Spleen (tissue), 11 donors: ENCODE data around the gene APOL3. TPM values are rescaled to one million over a fixed set of nuclear protein-coding genes. Genes with fewer than 3 reads are reported as not detected.

Experiments used
- DNase-seq: peaks from one replicate; pipeline ENCODE4 v3.0.0-alpha.2; 2020
- H3K27ac ChIP-seq, 8 donors: fragments of 200-600 bp; sonication (generic) in 7 of 8; 1 replicate in 4 of 8; 2 replicates in 4 of 8; pipeline versions ENCODE4 v1.5.0 to v1.8.0; 2016 to 2021; ENCODE audit warnings: inconsistent platforms in 4 of 8, mild to moderate bottlenecking in 4 of 8, moderate library complexity in 1 of 8
- H3K27me3 ChIP-seq, 7 donors: fragments of 200-600 bp; sonication (generic) in 6 of 7; replicated peaks in 1 of 7; 1 replicate in 4 of 7; 2 replicates in 3 of 7; pipeline versions ENCODE4 v1.5.0 to v1.8.0; 2016 to 2021; ENCODE audit warnings: inconsistent platforms in 3 of 7, mild to moderate bottlenecking in 1 of 7
- H3K36me3 ChIP-seq, 6 donors: fragments of 200-600 bp; sonication (generic) in 5 of 6; 1 replicate in 4 of 6; 2 replicates in 2 of 6; pipeline versions ENCODE4 v1.5.0 to v1.8.0; 2016 to 2021; ENCODE audit warnings: inconsistent platforms in 2 of 6
- H3K4me1 ChIP-seq, 6 donors: fragments of 200-600 bp; sonication (generic) in 5 of 6; 1 replicate in 3 of 6; 2 replicates in 3 of 6; pipeline versions ENCODE4 v1.5.0 to v1.8.0; 2016 to 2021; ENCODE audit warnings: inconsistent platforms in 3 of 6
- H3K4me3 ChIP-seq, 8 donors: fragments of 200-600 bp; sonication (generic) in 7 of 8; 1 replicate in 4 of 8; 2 replicates in 4 of 8; pipeline versions ENCODE4 v1.5.0 to v1.8.0; 2016 to 2021; ENCODE audit warnings: inconsistent platforms in 4 of 8, mild to moderate bottlenecking in 4 of 8, moderate library complexity in 2 of 8
- H3K9me3 ChIP-seq, 8 donors: fragments of 200-600 bp; sonication (generic) in 7 of 8; 1 replicate in 4 of 8; 2 replicates in 4 of 8; pipeline versions ENCODE4 v1.5.0 to v1.8.0; 2016 to 2021; ENCODE audit warnings: inconsistent platforms in 4 of 8
- POLR2A ChIP-seq, 3 donors: fragments of 450-650 bp; IDR thresholded peaks; one replicate each; pipeline ENCODE4 v1.5.1; 2017; ENCODE audit warnings: antibody characterized with exemption in 3 of 3, mild to moderate bottlenecking in 1 of 3
- POLR2AphosphoS5 ChIP-seq, 3 donors: sonication (generic); formaldehyde crosslinking; IDR thresholded peaks; one replicate each; pipeline ENCODE4 v1.5.1; 2017; ENCODE audit warnings: antibody characterized with exemption in 3 of 3
- WGBS, 5 donors: extraction: QIAGEN DNeasy Blood & Tissue Kit in 3 of 5; methylation state at CpG; one replicate each; pipeline versions ENCODE4 v1.1.5 to v1.1.7; 2013 to 2018; 5-methylcytosine and 5-hydroxymethylcytosine counted together
- intact Hi-C: fragments of 100-400 bp; cut with DNase I; formaldehyde crosslinking; loops from one replicate; pipeline ENCODE4 v1.15.0; 2023; ENCODE audit warnings: low total_unique reads
- polyA plus RNA-seq, 3 donors: library from polyadenylated mRNA; stranded (reverse); fragments of 200-250 nt; gene quantifications; one replicate each; pipeline ENCODE4 v1.2.1, GENCODE V29; 2013
- total RNA-seq, 7 donors: library from RNA; depleted of rRNA in 3 of 7; stranded (reverse); fragments of >200 nt in 3 of 7; fragmentation: NEBNext Ultra II Directional in 4 of 7; extraction: Animal tissue kit (Norgen Biotek cat#: 25700) in 4 of 7; gene quantifications; one replicate each; pipeline versions ENCODE4 v1.1.0 to v1.2.1, GENCODE V29; 2016 to 2021
- TF ChIP-seq, protein P1 (sequence below), 11 experiments: fragments of 200-600 bp in 7 of 11; fragments of 450-650 bp in 4 of 11; sonication (generic) in 4 of 11; IDR thresholded peaks in 8 of 11; conservative IDR thresholded peaks in 3 of 11; 1 replicate in 7 of 11; 2 replicates in 4 of 11; pipeline versions ENCODE4 v1.4.0 to v1.8.0; 2016 to 2021; ENCODE audit warnings: antibody characterized with exemption in 11 of 11, inconsistent platforms in 4 of 11, mild to moderate bottlenecking in 1 of 11
- donor health status: healthy with polysubstance abuse.
- donor health status: DM: no; HTN: no; CAD: no; lungs with moderate emphysema.
- donor health status: DM: no; HTN: no; CAD: no.
- donor health status: Bipolar disorder and iron deficiency.
- donor health status: healthy.
- donor health status: DM: no; HTN: no; CAD: no.
- donor health status: DM: yes; HTN: yes; CAD: no.

The APOL3 gene
- total and polyA plus RNA-seq, 10 donors = 32.6 to 146 (median 101) TPM

GRCh38 chr22:36184433-36185025 is 24.0 kb upstream of the APOL3 start:
- DNase-seq = no peak
- TF ChIP-seq POLR2AphosphoS5 (IDR thresholded peaks at IDR 0.05) (no peak), POLR2A (IDR thresholded peaks at IDR 0.05) (no peak)
- TF ChIP-seq, protein P1, sequence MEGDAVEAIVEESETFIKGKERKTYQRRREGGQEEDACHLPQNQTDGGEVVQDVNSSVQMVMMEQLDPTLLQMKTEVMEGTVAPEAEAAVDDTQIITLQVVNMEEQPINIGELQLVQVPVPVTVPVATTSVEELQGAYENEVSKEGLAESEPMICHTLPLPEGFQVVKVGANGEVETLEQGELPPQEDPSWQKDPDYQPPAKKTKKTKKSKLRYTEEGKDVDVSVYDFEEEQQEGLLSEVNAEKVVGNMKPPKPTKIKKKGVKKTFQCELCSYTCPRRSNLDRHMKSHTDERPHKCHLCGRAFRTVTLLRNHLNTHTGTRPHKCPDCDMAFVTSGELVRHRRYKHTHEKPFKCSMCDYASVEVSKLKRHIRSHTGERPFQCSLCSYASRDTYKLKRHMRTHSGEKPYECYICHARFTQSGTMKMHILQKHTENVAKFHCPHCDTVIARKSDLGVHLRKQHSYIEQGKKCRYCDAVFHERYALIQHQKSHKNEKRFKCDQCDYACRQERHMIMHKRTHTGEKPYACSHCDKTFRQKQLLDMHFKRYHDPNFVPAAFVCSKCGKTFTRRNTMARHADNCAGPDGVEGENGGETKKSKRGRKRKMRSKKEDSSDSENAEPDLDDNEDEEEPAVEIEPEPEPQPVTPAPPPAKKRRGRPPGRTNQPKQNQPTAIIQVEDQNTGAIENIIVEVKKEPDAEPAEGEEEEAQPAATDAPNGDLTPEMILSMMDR (IDR thresholded peaks at IDR 0.05 in 8 of 11, conservative IDR thresholded peaks at IDR 0.05 in 3 of 11) = no peak
- no peaks in the 10 kb centered on the region for H3K27me3 ChIP-seq
- H3K4me3 ChIP-seq = no peak overlapping the region
- H3K4me1 ChIP-seq = peaks cover 0 to 15% (median 10%) of the 10 kb centered on the region in 6 donors
- H3K27ac ChIP-seq = no peak overlapping the region
- H3K9me3 ChIP-seq = no peaks in the 10 kb centered on the region
- 76 to 80% (median 77%) methylated on average over 10 of the region's 10 CpGs for WGBS, 5 donors
- H3K36me3 ChIP-seq = no peaks in the 10 kb centered on the region
- intact Hi-C loops = loop anchor here (10.0 kb wide), 1 partner anchor 300 kb away; the partner anchor contains the start of gene TXN2

- no peak overlapping the region for H3K4me3 ChIP-seq
- H3K4me1 ChIP-seq = peaks cover 0 to 15% (median 11%) of the 10 kb centered on the region in 6 donors
- intact Hi-C loops = loop anchor here (10.0 kb wide), 1 partner anchor 301 kb away; the partner anchor contains the start of gene TXN2
- TF ChIP-seq, protein P1 (IDR thresholded peaks at IDR 0.05 in 8 of 11, conservative IDR thresholded peaks at IDR 0.05 in 3 of 11) = no peak
- TF ChIP-seq POLR2AphosphoS5 (IDR thresholded peaks at IDR 0.05) (no peak), POLR2A (IDR thresholded peaks at IDR 0.05) (no peak)
- H3K27ac ChIP-seq = no peak overlapping the region
- H3K27me3 ChIP-seq = no peaks in the 10 kb centered on the region
- H3K9me3 ChIP-seq = no peaks in the 10 kb centered on the region
- WGBS, 5 donors = 87 to 96% (median 92%) methylated on average over 7 of the region's 7 CpGs
- no peak for DNase-seq
- H3K36me3 ChIP-seq = no peaks in the 10 kb centered on the region
Observed at GRCh38 chr22:36183446-36183845, 22.9 kb upstream of the APOL3 start.

DNA sequence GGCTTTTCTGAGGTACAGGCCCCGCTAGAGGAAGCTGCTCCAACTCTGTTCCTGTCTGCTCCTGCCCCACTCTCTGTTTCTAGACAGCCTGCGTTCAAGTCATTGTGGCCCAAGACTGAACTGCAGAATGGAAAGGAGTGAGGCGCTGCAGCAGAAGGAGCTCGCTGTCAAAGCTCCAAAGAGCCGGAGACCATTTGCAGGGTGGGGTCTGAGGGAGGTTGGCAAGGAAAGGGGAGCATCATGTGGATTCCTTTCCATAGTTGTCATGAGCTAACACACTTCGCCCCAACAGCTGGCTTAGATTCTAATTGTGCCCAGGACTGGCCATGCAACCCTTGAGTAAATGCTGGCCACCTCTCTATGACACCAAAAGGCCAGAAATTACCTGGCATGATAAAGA is 22.3 kb upstream of the APOL3 start:
- no peaks in the 10 kb centered on the region for H3K27me3 ChIP-seq
- TF ChIP-seq, protein P1 (IDR thresholded peaks at IDR 0.05 in 8 of 11, conservative IDR thresholded peaks at IDR 0.05 in 3 of 11) = no peak
- TF ChIP-seq POLR2A (IDR thresholded peaks at IDR 0.05) = no peak
- TF ChIP-seq POLR2AphosphoS5 (IDR thresholded peaks at IDR 0.05) = no peak
- no peaks in the 10 kb centered on the region for H3K9me3 ChIP-seq
- H3K4me1 ChIP-seq = peaks cover 0 to 15% (median 12%) of the 10 kb centered on the region in 6 donors
- H3K27ac ChIP-seq = no peak overlapping the region
- no peaks in the 10 kb centered on the region for H3K36me3 ChIP-seq
- no peak for DNase-seq
- H3K4me3 ChIP-seq = no peak overlapping the region
- intact Hi-C loops = loop anchor here (10.0 kb wide), 1 partner anchor 302 kb away; the partner anchor contains the start of gene TXN2
- WGBS, 5 donors = 82 to 94% (median 92%) methylated on average over 6 of the region's 6 CpGs

DNA sequence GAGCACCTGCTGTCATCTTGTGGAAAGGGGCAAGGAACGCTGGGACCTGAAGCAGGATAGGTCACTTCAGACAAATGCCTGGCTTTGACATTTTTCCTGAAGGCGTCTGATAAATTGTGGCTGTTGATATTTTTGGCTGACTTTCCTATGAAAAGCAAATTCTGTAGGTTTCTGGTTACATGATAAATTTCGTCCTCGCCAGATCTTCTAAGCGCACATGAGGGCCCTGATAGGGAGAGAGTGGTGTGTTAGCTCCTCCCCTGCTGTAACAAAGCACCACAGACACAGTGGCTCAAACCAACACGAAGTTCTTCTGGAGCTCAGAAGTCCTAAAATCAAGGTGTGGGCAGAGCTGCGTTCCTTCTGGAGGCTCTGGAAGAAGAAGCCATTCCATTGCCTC is 21.5 kb upstream of the APOL3 start:
- no peaks in the 10 kb centered on the region for H3K9me3 ChIP-seq
- H3K36me3 ChIP-seq = no peaks in the 10 kb centered on the region

More for the DNA sequence above, 21.5 kb upstream of the APOL3 start:
- Histone ChIP-seq H3K27me3 (no peaks in the 10 kb centered on the region), H3K4me1 (peaks cover 0 to 15% (median 12%) of the 10 kb centered on the region in 6 donors), H3K4me3 (no peak overlapping the region), H3K27ac (no peak overlapping the region)
- 76 to 88% (median 82%) methylated on average over 7 of the region's 7 CpGs for WGBS, 5 donors
- no peak for DNase-seq
- intact Hi-C loops = loop anchor here (10.0 kb wide), 1 partner anchor 303 kb away; the partner anchor contains the start of gene TXN2
- TF ChIP-seq POLR2AphosphoS5 (IDR thresholded peaks at IDR 0.05) = no peak
- TF ChIP-seq, protein P1 (IDR thresholded peaks at IDR 0.05 in 8 of 11, conservative IDR thresholded peaks at IDR 0.05 in 3 of 11) = no peak
- no peak for TF ChIP-seq POLR2A (IDR thresholded peaks at IDR 0.05)
